Tibial nerve (tissue), 4 donors: ENCODE data around the gene ENPP6.

Experiments
- EP300 ChIP-seq, 2 donors: sonication (generic); formaldehyde crosslinking; IDR thresholded peaks; one replicate each; pipeline ENCODE4 v1.6.1; 2017; ENCODE audit warnings: antibody characterized with exemption in 2 of 2, mild to moderate bottlenecking in 1 of 2
- POLR2A ChIP-seq, 2 donors: fragments of 450-650 bp; IDR thresholded peaks; one replicate each; pipeline ENCODE4 v1.6.1; 2017; ENCODE audit warnings: antibody characterized with exemption in 2 of 2, mild to moderate bottlenecking in 2 of 2, moderate library complexity in 2 of 2
- TF ChIP-seq, protein P1 (sequence below), 5 experiments: fragments of 200-600 bp in 3 of 5; fragments of 450-650 bp in 2 of 5; sonication (generic) in 3 of 5; IDR thresholded peaks; one replicate each; pipeline ENCODE4 v1.5.1; 2016 to 2019; ENCODE audit warnings: antibody characterized with exemption in 5 of 5, mild to moderate bottlenecking in 3 of 5, moderate library complexity in 2 of 5

DNA sequence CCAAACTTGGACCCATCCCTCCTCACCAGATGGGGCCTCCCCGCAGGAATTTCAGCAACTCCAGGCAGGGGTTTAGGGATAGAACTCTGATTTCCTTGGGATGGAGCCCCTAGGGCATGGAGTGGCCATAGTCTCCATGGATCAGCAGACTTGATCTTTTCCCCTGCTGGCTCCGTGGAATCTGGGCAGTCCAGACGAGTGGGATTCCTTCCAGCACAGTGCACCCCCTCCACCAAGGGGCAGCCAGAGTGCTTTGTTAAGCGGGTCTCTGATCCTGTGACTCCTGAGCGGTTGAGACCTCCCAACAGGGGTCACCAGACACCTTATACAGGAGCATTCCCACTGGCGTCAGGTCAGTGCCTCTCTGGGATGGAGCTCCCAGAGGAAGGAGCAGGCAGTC is 40.4 kb downstream of the ENPP6 start:
- TF ChIP-seq, protein P1, sequence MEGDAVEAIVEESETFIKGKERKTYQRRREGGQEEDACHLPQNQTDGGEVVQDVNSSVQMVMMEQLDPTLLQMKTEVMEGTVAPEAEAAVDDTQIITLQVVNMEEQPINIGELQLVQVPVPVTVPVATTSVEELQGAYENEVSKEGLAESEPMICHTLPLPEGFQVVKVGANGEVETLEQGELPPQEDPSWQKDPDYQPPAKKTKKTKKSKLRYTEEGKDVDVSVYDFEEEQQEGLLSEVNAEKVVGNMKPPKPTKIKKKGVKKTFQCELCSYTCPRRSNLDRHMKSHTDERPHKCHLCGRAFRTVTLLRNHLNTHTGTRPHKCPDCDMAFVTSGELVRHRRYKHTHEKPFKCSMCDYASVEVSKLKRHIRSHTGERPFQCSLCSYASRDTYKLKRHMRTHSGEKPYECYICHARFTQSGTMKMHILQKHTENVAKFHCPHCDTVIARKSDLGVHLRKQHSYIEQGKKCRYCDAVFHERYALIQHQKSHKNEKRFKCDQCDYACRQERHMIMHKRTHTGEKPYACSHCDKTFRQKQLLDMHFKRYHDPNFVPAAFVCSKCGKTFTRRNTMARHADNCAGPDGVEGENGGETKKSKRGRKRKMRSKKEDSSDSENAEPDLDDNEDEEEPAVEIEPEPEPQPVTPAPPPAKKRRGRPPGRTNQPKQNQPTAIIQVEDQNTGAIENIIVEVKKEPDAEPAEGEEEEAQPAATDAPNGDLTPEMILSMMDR (IDR thresholded peaks at IDR 0.05), result no peak
- TF ChIP-seq POLR2A (IDR thresholded peaks at IDR 0.05), result no peak
- no peak for TF ChIP-seq EP300 (IDR thresholded peaks at IDR 0.05)
